Activated T-cell treated with anti-CD3 and anti-CD28 coated beads for 24 hours (primary cell): ENCODE data around the gene ADM2.
"Not testable (repeated sequence)": the region's sequence is repeated elsewhere in the genome, so short reads cannot be mapped to it uniquely, and the experiment has no call there.

Source experiments
- DNase-seq: peaks from one replicate; pipeline ENCODE4 v3.0.0-alpha.2; 2020; ENCODE audit warnings: low read depth

ADM2 gene

DNA sequence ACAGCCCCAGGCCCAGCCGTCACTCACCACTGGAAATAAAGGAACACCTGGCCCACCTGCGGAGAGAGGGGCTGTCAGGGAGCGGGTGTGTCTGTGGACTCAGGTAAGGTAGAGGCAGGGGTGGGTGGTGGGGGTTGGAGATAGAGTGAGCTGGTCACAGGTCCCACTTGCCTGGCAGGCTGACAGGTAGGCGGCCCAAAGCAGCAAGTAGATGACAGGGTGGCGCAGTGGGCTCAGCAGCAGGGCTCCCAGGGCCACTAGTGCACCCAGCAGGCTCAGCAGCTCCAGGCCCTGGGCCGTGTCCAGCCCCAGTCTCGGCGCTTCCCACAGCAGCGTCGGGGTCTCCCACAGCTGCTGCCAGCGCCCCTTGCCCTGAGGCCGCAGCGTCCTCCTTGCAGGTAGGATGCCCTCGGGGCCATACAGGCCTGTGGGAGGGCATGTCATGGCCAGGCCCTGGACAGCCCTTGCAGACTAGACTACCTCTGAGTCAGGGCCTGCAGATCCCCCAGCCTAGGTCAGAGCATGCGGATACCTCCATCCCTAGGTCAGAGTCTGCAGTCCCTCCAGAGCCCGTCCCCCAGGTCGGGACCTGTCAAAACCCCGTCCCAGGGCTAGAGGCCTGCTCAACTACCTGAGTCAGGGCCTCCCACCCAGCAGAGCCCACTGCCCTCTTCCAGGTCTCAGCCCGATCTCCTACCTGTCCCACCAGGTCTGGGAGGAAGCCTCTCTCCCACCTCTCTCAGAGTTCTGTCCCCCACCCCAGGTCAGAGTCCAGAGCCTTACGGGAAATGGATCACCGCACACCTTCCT, 25.5 kb downstream of the ADM2 start:
- DNase-seq: no peak

DNA sequence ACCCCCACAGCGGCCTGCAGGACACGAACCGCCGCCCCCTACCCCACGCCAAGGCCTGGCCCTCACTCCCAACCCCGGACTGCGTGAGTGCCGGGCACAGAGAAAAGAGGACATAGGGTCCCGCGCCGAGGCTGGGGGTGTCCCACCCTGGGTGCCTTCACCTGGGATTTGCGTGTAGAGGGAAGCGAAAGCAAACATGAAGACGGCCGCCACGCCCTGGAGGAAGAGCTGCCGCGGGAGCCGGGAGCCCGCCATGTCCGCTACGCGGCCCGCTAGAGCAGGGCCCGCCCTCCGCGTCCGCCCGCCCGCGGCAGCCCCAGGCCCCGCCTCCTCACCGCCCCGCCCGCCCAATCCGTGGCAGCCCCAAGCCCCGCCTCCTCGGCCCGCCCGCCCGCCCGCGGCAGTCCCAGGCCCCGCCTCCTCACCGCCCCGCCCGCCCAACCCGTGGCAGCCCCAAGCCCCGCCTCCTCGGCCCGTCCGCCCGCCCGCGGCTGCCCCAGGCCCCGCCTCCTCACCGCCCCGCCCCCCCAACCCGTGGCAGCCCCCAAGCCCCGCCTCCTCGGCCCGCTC, 26.2 kb downstream of the ADM2 start, which contains the start of gene LMF2:
Gene LMF2 (minus strand): TSS at position 282 of the 570 bp plus-strand sequence. CDS start 27 bp downstream, at position 255.
- DNase-seq: peak; percentile 92

GRCh38 chr22:50507991-50508884, 26.9 kb downstream of the ADM2 start, which contains the start of gene NCAPH2:
TSS of gene NCAPH2 (plus strand) at chr22:50508224. CDS start at chr22:50508338, 114 bp downstream.
- peak; percentile 97 for DNase-seq

GRCh38 chr22:50508897-50509296, 27.6 kb downstream of the ADM2 start:
- DNase-seq: no peak

DNA sequence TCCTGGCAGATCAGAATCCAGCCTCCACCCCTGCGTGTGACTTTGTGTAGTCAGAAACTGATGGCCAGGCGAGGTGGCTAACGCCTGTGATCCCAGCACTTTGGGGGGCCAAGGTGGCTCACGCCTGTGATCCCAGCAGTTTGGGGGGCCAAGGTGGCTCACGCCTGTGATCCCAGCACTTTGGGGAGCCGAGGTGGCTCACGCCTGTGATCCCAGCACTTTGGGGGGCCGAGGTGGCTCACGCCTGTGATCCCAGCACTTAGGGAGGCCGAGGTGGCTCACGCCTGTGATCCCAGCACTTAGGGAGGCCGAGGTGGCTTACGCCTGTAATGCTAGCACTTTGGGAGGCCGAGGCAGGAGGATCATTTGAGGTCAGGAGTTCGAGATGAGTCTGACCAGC, 31.8 kb downstream of the ADM2 start:
- no peak for DNase-seq

- DNase-seq: no peak
These were observed 34.7 kb downstream of the ADM2 start for GRCh38 chr22:50516068-50516467.

DNA sequence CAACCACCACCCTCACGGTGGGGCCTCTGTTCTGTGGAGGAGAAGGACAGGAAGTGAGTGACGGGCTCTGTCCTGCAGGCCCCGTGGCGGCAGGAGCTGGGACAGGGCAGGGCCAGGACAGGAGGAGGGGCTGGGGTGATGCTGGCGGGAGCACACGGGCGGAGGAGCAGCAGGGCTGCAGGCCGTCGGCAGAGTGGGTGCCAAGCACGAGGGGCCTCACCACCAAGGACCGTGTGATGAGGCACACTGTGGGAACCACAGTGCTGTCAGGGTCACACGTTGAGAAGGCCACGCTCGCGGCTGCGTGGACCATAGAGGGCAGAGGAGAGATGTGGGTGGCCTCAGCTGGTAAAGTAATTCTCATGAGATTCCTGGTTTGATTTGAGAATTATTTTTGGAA, 35.5 kb downstream of the ADM2 start:
- DNase-seq: no peak

- no peak for DNase-seq
These were observed 36.3 kb downstream of the ADM2 start for GRCh38 chr22:50517495-50518260.

DNA sequence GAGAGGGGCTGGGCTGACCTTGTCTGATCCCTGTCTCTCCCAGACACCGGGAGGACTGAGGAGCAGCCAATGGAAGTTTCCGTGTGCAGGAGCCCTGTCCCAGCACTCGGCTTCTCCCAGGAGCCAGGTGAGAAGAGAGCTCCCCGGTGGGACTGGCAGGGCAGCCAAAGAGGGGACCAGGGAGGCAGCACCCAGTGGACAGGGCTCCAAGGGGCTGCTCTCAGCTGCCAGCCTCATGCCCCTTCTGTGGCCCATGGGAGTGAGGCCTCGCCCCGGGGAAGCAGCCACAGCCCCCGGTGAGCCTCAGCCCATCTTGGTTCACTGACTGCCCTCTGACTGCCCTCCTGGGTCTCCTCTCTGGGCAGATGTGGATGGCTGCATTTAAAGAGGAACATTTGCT, 37.3 kb downstream of the ADM2 start:
- DNase-seq: no peak

DNA sequence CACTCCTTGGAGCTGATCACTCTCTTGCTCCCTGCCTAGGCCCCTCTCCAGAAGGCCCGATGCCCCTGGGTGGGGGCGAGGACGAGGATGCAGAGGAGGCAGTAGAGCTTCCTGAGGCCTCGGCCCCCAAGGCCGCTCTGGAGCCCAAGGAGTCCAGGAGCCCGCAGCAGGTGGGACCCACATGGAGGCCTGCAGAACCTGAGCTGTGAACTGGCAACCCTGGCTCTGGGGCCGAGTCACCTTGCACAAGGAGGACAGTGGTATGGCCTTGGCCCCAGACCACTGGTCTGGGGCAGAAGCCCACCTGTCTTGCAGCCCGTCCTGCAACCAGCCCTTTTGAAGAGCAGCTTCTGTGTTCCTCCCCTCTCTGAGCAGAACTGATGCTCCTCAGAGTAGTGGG, 37.8 kb downstream of the ADM2 start:
- DNase-seq: no peak

- not testable (repeated sequence) for DNase-seq
These were observed 38.8 kb downstream of the ADM2 start for GRCh38 chr22:50520184-50520583.

DNA sequence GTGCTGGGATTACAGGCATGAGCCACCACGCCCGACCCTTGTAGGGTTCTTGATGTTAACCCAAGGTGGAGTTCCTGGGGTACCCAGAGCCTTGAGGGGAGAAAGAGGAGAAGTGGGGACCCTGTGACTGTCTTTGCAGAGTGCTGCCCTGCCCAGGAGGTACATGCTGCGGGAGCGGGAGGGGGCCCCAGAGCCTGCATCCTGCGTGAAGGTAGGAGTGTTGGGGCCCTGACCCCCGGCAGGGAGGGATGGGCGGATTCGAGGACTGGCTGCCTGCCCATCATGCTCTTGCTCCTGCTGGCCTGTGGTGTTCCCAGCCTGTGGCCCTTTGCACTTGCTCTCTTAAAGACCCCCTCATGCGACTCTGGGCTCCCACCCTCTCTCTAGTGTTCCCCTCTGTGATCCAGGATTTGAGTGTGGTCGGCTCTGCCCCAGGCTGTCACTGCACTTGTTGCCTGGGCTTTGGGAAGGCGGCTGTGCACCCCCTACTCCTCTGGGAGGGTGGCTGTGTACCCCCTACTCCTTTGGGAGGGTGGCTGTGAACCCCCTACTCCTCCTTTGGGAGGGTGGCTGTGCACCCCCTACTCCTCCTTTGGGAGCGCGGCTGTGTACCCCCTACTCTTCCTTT, 39.6 kb downstream of the ADM2 start:
- no peak for DNase-seq

GRCh38 chr22:50521710-50522109, 40.4 kb downstream of the ADM2 start:
- DNase-seq: no peak

DNA sequence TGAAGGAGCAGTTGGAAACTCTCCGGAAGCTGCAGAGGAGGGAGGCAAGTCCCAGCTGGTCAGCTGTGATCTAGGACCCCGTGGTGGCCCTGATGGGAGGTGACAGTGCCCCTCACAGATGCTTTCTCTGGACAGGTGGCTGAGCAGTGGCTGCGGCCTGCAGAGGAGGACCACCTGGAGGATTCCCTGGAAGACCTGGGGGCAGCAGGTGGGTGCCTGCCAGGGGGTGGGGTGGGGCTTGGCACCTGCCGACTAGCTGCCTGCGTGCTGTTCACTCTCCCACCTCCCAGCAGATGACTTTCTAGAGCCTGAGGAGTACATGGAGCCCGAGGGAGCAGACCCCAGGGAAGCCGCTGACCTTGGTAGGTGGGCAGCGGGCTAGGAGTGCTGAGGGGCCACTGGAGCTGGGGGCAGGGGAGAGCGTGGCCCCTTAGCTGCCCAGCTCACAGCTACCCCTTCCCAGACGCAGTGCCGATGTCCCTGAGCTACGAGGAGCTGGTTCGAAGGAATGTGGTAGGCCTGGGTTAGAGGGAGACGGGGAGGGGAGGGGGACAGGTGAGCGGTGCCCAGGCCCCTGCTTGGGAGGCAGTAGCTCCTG, 41.0 kb downstream of the ADM2 start:
- no peak for DNase-seq

GRCh38 chr22:50522806-50523438, 41.6 kb downstream of the ADM2 start:
- DNase-seq: no peak

GRCh38 chr22:50523458-50523805, 42.1 kb downstream of the ADM2 start:
- no peak for DNase-seq

- DNase-seq: no peak
These were observed 42.7 kb downstream of the ADM2 start for GRCh38 chr22:50523806-50524675.

- DNase-seq: no peak
These were observed 43.3 kb downstream of the ADM2 start for GRCh38 chr22:50524676-50525103.

- DNase-seq: peak; percentile 97
These were observed 43.9 kb downstream of the ADM2 start, which contains the start of gene SCO2 for GRCh38 chr22:50525104-50525857. TSS of gene SCO2 (minus strand) at chr22:50525598. CDS start at chr22:50524411, 1,187 bp downstream.
